Stimulated activated CD8-positive, alpha-beta memory T cell treated with anti-CD3 and anti-CD28 coated beads, Interleukin-15, amount 100 ng/mL, for 24 hours (primary cell): Measurements from ENCODE around the gene ZNF630.
"Not testable (repeated sequence)": the region's sequence is repeated elsewhere in the genome, so short reads cannot be mapped to it uniquely, and the experiment has no call there.

Source experiments
- DNase-seq: peaks from one replicate; pipeline ENCODE4 v3.0.0-alpha.2; 2020; ENCODE audit warnings: low read depth

The ZNF630 gene

DNA sequence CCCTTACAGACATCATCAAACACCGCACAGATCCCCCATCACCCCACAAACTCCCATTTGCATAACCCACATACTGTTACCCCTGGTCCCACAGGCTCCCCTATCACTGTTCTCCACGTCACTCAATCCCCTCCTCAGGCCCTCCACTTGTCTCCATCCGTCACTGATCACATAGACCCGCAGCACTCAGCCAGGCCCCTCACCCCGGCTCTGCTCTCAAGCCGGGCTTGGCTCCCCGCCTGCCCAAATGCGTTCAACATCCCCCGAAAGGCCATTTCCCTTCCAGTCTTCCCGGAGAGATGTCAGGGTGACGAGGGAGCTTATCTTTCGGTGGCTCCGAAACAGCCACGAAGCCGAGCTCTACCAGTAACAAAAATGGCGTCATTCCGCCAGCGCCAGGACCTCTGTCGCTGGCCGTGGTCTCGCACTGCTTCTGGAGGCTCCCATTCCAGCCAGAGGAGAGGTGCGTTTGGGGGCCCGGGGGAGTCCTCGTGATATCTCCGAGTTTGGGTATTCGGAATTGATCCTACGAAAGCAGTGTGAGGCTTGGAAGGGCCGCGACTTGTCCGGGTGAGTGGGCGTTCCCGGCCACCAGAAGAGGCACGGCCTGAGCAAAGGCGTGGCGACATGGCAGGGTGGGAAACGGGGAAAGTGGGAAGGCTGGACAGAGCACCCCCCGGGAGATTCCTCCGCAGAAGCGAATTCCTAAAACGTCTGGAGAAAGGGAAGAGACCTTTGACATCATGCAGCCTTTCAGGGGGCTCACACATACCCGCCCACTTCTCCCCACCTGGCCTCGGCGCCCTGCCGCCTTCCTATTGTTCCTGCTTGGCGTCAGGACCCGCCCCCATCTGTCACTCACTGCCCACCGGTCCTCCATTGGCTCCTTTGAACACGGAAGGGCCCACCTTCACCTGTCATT, at the start of gene ZNF630:
TSS of gene ZNF630 (minus strand) at position 577 of the 922 bp plus-strand sequence. CDS start 4,754 bp downstream, outside the sequence.
- peak; percentile 6 for DNase-seq

DNA sequence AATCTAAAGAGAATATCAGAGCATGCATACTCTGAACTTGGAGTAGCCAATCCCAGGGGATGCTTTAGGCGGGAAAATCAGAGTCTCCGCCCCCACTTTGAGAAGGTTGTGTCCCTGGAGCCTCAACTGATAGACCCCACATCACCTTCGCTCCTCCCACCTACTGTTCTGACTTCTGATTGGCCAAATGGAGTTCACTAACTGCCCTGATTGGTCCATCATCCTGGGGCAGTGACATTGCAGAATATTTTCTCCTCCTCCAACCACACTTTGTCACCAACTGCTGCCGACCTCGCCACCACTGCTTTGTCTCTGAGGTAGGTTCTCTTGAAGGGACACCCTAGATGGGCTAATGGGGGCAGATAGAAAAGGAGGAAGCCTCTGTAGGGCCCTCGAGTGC, 36.3 kb upstream of the ZNF630 start:
- no peak for DNase-seq

GRCh38 chrX:48102874-48103374, 31.5 kb upstream of the ZNF630 start:
- no peak for DNase-seq

GRCh38 chrX:48101443-48101842, 30.0 kb upstream of the ZNF630 start:
- no peak for DNase-seq

DNA sequence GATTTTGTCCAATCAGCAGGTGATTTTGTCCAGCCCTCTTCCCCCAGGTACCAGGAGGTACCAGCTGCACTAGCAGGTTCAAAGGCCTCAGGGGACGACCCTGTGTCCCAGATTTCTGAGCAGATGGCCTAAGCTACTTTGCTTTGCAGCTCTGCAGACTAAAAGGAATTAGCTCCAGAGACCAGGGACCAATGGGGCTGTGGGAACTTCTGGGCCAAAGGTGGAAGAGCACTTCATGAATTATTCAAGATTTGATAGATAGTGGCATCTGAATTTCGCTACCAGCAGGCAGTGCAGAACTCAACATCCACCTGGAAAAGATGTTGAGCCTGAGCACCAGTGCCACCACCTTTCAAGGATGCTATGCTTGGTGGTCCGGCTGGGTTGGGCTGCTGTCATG, 21.1 kb upstream of the ZNF630 start:
- not testable (repeated sequence) for DNase-seq

DNA sequence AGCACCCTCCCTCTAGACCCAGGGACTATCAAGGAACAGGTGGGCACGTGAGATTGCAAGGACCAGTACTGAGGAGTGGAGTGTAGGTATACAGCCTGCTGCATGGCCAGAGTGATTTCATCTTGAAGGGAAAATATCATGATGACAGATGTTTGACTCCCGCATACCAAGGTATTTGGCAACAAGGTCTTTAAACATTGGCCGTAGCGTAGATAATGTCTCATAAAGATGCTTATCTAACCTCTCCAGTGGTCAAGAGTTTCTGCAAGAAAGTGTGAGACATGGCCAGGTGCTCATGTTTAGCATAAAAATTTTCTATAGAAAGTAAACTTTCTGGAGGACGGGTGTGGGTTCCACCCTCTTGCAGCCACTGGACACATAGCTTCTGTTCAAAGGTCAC, 18.7 kb upstream of the ZNF630 start:
- no peak for DNase-seq

- no peak for DNase-seq
These were observed 14.6 kb upstream of the ZNF630 start for GRCh38 chrX:48086082-48086481.

DNA sequence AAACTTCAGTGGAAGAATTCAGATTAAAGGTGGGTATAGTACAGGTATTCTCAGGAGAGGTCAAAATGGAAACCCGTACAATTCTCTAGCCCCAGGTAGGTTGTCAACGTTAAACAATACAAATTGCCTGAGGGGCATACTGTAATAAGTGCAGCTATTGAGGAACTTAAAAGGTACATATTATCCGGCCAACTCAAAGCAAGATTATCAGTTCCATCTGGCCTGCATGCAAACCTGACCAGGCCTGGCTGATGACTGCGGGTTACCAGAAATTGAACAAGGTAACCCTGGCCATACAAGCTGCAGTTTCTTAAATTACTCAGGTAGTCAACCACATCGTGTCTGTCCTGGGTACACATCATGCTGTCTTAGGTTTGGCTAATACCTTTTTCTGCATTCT, 12.3 kb upstream of the ZNF630 start:
- DNase-seq, result no peak

DNA sequence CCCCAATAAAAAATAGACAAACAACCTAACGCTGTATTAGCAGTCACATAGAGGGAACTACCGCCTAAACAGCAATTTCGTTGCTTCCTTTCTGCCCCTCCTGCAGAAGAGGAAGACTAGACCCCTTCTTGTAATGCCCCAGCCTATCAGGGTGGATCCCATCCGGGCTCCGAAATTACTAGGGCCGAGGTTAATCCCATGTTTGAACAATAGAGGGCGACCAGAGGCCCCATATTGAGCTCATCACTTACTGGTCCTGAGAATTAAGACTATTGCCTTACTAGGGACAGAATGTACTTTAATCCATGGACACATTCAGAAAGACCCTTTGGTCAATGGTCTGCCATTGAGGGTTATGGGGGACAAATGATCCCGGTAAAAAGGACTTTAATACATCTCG, 11.8 kb upstream of the ZNF630 start:
- DNase-seq, result no peak

GRCh38 chrX:48076343-48076742, 4.9 kb upstream of the ZNF630 start:
- no peak for DNase-seq

DNA sequence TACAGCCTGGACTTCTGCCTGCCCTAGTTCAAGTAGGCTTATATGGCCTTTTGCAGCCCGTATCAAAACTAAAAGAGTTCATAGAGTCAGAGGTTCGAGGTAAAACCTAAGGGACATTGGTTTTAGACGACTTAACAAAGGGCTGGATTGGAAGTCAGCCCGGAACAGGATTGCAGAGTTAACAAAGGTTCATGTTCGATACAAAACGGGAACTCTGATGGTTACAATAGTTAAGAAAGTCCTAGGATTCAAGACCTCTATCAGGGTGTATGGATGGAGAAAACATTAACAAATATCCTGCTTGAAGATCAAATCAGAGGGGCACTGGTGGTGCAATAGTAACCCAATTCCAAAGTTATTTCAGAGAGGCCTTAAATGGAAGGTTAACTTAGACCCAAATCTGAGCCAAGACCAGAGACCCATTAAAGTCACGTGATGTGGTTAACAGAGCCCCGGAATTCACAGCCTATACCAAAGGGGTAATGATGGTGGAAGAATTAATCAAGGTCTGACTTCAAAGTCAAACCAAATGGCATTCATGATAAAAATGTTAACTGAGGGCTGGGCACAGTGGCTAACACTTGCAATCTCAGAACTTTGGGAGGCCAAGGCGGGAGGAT, 656 bp upstream of the ZNF630 start:
- DNase-seq, result no peak

GRCh38 chrX:48068096-48068887, 3.1 kb downstream of the ZNF630 start:
- DNase-seq, result no peak

GRCh38 chrX:48064261-48064660, 7.2 kb downstream of the ZNF630 start:
- no peak for DNase-seq

GRCh38 chrX:48059296-48059639, 12.2 kb downstream of the ZNF630 start:
- no peak for DNase-seq

GRCh38 chrX:48058621-48059295, 12.7 kb downstream of the ZNF630 start:
- DNase-seq, result no peak

DNA sequence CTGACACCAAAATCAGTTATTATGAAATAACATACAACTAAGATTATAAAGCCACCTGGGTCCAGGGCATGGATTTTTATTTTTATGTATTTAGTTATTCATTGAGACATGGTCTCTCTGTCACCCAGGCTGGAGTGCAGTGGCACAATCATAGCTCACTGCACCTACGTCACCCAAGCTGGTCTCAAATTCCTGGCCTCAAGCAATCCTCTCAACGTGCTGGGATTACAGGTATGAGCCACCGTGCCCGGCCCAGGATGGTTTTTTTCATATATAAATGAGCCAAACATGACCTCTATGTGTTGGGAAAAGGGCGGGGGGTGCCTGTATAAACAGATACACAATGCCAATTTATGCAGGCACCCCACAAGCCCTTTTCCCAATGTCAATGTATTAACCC, 24.6 kb downstream of the ZNF630 start:
- no peak for DNase-seq

- DNase-seq, result no peak
These were observed 25.8 kb downstream of the ZNF630 start for GRCh38 chrX:48045410-48046311.

GRCh38 chrX:48043056-48043455, 28.4 kb downstream of the ZNF630 start:
- no peak for DNase-seq

- DNase-seq, result no peak
These were observed 35.5 kb downstream of the ZNF630 start for GRCh38 chrX:48035891-48036290.

DNA sequence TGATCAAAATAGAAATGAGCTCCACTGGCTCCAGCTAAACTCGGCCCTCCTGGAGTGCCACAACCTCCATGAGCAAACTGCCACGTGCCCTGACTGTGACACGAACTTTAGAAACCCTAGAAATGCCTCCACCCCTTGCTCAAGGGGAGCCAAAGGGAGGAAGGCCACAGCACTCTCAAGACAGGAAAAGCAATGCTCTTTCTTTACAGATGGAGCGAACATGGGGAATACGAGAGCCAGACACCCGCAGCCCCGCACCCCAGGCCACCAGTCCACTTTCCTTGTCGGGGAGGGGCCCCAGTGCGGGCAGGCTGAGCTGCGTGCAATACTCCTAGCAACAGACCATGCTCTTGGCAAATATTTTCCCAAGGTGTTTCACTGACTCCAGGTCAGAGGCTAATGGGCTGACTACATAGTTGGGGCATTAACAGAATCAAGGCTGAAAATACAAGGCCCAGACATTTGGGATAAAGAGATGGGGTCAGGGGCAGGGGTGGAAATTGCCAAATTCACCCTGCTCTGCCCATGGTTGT, 40.7 kb downstream of the ZNF630 start:
- DNase-seq, result not testable (repeated sequence)

- DNase-seq, result no peak
These were observed 41.2 kb downstream of the ZNF630 start for GRCh38 chrX:48030237-48030636.
